GM19099 (cell line): ENCODE measurements around the gene DCDC2B.

Experiments used
- POLR2A ChIP-seq: IDR thresholded peaks from 3 replicates; pipeline ENCODE4 v1.6.1; 2011; ENCODE audit warnings: low read depth; ENCODE audit not compliant: insufficient read length; ENCODE audit errors: extremely low read depth

The DCDC2B gene

DNA sequence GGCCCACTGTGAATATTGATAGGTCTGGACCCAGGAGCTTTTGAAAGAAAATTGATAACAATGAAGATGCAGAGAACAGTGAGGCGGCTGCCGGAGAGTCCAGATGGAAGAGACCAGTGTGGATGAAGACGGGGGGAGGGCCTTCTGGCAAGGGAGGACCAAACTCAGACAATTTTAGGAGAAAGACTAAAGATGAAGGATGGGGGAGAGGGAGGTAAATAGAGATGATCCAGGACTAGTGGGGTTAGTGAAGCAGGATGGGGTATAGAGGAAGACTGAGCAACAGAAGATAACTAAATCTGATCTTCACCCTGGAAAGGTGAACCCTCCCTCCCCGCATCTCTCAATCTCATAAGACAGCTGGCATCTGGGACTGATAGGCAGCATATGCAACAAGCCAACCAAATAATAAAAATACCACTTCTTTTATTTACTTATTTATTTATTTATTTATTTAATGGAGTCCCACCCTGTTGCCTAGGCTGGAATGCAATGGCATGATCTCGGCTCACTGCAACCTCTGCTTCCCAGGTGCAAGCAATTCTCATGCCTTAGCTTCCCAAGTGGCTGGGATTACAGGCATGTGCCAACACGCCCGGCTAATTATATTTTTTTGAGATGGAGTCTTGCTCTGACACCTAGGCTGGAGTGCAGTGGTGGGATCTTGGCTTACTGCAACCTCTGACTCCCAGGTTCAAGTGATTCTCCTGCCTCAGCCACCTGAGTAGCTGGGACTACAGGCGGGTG, 23.8 kb downstream of the DCDC2B start:
- no peak for TF ChIP-seq POLR2A

DNA sequence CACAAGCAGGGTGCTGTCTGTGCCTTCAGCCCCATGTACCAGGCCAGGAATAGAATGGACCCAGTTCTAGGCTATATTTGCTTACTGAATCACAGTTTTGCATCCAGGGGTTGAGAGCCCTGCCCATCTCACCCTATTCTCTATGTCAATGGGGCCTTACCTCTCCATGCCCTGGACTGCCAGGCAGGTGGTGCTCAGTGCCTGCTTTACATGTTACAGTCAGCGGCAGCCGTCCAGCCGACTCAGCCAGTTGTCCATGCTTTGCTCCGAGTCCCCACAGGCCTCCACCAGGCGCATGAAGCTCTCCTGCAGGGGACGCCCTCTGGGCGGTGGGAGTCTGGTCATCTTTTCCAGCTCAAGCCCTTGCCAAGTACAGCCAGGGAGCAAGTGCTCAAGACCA, 25.9 kb downstream of the DCDC2B start:
- TF ChIP-seq POLR2A, result no peak

DNA sequence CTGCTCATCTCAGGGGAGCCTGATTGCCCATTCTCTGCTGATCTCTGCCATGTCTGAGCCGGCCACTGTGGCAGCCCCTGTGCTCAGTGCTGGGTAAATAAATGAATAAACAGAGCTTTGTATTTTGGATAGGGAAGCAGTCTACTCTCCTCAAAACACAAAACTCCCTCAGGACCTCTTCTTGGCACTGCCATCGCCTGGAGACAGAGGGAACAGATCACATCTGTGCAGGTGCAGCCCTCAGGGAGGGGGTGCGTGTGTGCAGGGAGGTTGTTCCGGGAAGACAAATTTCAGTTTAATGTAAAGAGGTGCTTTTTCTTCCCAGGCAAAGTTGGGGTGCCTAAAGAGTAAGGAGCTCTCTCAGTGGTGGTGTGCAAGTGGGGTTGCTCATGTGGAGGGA, 30.4 kb downstream of the DCDC2B start:
- no peak for TF ChIP-seq POLR2A

DNA sequence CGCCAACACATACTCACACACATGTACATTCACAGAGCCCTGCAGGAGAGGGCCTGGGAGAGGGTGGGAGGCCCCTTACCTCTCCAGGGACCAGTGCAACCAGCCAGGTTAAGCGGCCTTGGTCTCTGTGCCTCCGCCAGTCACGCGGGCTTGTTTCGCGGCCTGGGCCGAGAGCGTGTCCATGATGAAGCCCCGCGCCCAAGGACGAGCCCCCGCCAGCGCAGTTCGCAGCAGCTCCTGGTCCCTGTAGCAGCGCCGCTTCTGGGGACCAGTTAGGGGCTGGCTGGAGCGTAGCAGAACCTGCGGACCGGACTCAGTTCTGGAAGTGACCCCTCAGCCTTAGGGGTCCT, 30.9 kb downstream of the DCDC2B start:
- no peak for TF ChIP-seq POLR2A

DNA sequence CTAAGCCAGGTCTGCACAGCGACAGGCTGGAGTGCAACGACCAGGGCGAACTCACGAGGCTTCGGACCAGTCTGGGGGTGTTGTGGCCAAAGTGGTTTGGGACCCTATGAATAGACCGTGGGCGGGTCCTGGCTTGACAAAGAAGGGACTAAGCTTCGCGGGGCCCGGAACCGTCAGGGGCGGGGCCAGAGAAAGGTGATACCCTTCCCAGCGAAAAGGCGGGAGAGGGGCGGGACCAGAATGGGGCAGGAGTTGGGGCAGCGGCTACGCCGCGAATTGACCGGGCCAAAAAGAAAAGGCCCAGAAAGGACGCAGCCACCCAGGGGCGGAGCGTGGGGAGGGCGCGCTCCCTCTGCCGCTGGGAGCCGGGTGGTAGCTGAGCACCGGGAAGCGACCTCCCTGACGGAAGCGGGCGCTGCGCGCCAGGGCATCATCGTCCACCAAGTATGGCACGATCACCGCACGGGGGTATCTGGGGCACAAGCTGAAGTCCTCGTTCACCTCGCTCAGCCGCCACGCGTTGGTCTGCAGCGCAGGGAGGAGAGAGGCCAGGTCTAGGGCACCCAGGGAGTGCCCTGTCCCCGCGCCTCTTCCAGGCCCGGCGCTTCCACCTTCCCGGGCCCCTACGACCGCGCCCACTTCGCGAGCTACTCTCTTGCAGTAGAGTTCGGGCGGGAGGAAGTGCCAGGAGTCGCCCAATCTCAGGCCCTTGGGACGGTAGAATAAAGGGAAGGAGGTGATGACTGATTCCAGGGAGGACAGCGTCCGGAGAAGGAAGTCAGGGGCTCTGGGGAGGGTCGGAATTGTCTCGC, 31.5 kb downstream of the DCDC2B start:
- TF ChIP-seq POLR2A, result peak; percentile 37

DNA sequence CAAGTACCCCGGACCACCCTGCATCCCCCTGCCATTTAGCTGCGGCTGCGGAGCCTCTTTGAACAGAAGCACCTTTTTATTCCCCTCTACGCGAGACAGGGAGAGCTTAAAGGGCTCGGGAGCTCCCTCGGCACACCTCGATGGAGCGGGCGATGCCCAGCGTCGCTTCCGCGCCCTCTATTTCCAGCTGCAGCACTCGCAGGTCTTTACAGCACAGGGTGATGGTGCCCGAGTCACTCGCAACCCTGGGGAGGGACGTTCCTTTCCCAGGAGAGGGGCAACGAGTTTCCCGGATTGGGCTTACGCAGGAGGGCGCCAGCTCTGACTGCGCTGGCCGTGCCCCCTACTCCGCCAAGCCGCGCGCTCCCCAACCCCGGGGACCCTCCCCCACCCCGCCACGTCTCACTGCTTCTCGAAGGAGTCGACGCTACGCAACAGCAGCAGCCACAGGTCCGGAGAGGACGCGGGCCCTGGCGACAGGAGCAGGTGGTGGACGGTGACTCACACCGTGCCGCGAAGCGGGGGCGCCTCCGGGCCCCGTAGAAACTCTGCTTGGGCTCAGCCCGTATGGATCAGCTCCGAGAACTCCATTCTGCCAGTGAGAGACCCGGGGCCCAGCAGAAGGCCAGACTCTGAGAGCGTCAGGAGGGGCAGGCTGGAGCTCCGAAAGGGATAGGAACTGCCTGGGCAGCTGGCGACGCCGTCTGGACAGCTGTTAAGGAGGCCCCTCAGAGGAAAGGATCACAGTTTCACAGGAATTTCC, 32.3 kb downstream of the DCDC2B start:
- TF ChIP-seq POLR2A, result peak; percentile 39

DNA sequence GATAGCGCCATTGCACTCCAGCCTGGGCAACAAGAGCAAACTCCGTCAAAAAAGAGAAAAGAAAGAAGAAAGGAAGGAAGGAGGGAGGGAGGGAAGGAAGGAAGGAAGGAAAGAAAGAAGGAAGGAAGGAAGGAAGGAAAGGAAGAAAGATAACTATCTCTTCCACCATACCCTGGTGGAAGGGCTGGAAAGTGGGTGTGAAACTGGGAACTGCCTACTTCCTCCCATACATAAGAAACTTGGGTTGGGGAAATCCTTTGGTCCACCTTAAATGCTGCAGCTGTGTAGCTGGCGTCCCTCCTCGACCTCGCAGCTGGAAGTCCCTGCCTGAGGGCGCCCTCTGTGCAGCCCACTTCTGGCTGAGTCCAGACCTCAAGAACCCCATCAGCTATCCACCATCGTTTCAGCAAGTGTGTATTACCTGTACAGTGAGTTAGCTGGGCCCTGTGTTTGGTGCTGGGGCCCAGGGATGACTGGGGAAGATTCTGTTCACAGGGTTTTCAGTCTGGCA, 33.5 kb downstream of the DCDC2B start:
- TF ChIP-seq POLR2A, result no peak

DNA sequence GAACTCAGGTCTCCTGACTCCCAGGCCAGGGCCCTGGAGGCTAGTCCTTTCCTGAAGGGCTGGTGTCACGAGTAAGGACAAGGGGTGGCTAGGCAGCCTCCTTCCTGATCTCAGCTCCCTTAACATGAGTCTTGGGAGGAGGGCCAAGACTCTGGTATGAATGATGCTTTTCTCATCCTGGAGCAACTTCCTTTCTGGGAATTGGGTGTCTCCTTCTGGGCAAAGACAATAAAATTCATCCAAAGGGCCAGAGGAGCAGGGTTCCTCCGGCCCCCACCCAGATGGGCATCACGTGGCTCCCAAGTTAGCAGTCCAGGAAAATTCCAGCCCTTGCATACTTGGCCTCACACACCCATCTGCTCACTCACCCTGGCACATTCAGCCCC, 38.0 kb downstream of the DCDC2B start, which contains the start of gene FAM167B:
FAM167B (plus strand) TSS at position 335 of the 386 bp plus-strand sequence. CDS start 200 bp downstream, outside the sequence.
- TF ChIP-seq POLR2A, result no peak

DNA sequence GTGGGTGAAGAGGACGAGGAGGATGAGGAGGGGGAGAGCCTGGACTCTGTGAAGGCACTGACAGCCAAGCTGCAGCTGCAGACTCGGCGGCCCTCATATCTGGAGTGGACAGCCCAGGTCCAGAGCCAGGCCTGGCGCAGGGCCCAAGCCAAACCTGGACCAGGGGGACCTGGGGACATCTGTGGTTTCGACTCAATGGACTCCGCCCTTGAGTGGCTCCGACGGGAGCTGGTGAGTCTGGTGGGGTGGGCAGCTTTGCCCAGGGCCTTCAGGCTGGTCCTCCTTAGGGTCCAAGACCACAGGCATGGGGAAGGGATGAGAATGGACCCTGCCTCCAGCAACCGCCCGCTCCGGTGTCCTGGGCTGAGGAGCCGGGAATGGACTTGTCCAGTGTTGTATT, 38.6 kb downstream of the DCDC2B start:
- TF ChIP-seq POLR2A, result no peak

DNA sequence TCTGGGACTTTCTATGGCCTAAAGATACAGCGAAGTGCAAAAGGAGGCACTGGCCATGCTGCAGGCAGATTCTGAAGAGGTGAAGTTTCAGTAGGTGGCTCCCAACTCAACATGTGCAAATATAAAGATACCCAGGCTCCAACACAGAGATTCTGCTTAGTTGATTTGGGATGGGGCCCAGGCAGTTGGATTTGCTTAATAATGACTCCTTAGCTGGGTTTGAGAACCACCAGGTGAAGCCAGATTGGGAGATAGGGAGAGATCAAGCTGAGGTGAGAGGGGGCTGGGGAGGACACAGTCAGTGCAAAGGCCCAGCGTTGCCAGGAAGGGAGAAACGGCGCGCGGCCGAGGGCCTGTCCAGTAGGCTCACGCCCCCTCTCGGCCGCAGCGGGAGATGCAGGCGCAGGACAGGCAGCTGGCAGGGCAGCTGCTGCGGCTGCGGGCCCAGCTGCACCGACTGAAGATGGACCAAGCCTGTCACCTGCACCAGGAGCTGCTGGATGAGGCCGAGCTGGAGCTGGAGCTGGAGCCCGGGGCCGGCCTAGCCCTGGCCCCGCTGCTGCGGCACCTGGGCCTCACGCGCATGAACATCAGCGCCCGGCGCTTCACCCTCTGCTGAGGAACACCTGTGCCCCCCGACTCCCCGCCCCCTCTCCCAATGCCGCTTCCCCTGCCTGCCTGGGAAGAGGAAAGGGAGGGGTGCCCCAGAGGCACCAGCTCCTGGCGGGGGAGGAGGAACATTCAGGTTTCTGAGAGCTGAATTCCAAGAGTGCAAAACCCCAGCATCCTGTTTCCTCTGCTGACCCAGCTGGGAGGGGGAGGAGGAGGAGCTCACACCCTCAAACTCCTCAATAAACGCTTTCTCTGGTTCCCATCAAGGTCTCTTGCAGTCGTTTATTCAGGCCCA, 39.3 kb downstream of the DCDC2B start:
- peak; percentile 30 for TF ChIP-seq POLR2A

DNA sequence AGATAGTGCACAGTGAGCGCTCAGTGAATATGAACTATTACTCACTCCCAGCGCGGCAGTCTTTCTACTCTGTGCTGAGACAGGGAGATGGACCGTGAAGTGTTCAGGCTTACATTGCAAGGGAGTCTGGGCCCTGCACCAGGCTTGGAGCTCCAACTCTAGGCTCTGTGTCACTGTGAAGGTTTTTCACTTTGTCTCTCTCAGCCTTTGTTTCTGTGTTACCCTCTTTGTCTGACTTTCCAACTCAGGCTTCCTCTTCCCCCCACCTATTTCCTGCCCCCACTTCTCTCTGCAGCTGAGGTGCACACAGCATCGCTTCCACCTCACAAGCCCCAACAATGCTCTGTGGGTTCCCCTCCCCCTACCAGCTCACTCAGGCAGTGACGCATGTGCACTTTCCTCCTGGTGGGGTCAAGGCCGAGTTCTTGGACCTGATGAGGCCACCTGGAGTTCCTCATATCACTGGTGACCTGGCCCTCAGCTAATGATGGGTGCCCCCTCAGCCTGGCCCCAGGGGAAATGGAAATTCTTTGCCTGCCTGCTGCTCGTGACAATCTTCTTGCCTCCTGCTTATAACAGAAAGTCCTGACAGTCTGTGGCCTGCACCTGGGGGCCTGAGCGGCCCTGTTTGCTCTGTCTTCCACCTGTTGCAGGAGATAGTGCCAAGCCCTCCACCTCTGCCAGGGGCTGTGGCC, 41.1 kb downstream of the DCDC2B start:
- TF ChIP-seq POLR2A, result peak; percentile 68

DNA sequence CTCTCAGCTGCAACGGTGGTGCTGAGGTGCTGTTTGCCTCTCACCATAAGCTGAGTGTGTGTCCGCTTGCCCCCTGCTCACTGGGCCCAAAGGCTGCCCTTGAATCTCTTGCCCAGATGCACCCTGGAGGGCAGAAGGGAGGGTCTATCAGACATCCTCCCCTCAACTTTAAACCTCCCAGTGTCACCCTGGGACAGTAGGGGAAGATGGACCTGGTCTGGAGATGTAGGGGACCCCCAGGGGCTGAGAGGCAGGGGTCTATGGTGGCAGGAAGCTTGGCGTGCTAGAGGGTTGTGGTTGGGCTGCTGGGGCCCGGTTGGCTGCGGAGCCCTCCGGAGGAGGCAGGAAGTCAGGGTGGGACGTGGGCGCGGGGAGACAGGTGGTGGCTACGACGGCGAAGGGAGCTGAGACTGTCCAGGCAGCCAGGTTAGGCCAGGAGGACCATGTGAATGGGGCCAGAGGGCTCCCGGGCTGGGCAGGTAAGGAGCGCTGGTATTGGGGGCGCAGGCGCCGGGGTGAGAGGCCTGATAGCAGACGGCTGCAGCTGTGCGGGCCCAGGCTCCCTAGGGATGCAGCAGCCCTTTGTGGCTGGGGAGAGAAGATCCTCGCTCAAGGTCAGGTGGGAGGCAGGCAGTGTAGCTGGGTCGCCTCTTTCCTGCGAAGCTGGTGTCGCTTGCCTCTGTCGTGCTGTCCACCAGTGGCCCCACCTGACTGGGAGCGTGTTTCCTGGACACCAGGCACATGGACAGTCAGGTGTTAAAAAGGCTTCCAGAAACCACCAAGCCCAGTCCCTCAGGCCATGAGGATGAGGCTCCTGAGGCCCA, 42.2 kb downstream of the DCDC2B start, which contains the start of gene LCK:
LCK (plus strand) TSS at position 373 of the 824 bp plus-strand sequence. CDS start 23,065 bp downstream, outside the sequence.
- TF ChIP-seq POLR2A, result peak; percentile 75
